K562 (cell line): ENCODE measurements around the gene CRK. TPM values are rescaled to one million over a fixed set of nuclear protein-coding genes. Genes with fewer than 3 reads are reported as not detected.

ENCODE experiments used
- ARID1B ChIP-seq: fragments of 450-650 bp; IDR thresholded peaks from 2 replicates; pipeline ENCODE4 v1.6.1; 2016; ENCODE audit warnings: antibody characterized with exemption, mild to moderate bottlenecking, inconsistent platforms
- COPS2 ChIP-seq: fragments of 450-650 bp; conservative IDR thresholded peaks from 2 replicates; pipeline ENCODE4 v1.6.1; 2016; ENCODE audit warnings: mild to moderate bottlenecking, moderate library complexity
- CREM ChIP-seq: IDR thresholded peaks from 2 replicates; pipeline ENCODE4 v1.6.1; 2014; ENCODE audit warnings: antibody characterized with exemption, low read depth
- CTBP1 ChIP-seq: fragments of 450-650 bp; IDR thresholded peaks from 2 replicates; pipeline ENCODE4 v1.6.1; 2016; ENCODE audit warnings: borderline replicate concordance
- E2F6 ChIP-seq, 2 experiments: IDR thresholded peaks; 2 replicates each; pipeline ENCODE4 v1.6.1; 2011; ENCODE audit warnings: borderline replicate concordance in 1 of 2, control low read depth in 1 of 2, low read depth in 1 of 2, low read length in 1 of 2, mild to moderate bottlenecking in 1 of 2, mixed read lengths in 1 of 2, moderate library complexity in 1 of 2; ENCODE audit not compliant: insufficient read depth in 1 of 2, insufficient read length in 1 of 2, poor library complexity in 1 of 2, severe bottlenecking in 1 of 2; ENCODE audit errors: extremely low read depth in 1 of 2
- HDAC1 ChIP-seq, 2 experiments: fragments of 450-650 bp; IDR thresholded peaks; 2 replicates each; pipeline ENCODE4 v1.6.1; 2016 to 2017; ENCODE audit warnings: inconsistent platforms in 1 of 2, mild to moderate bottlenecking in 1 of 2, moderate library complexity in 1 of 2
- HNRNPK ChIP-seq: fragments of 200-400 bp; formaldehyde crosslinking; IDR thresholded peaks from one replicate; pipeline ENCODE4 v1.6.1; 2018; ENCODE audit warnings: mild to moderate bottlenecking, low read depth, low read length; ENCODE audit not compliant: poor library complexity, severe bottlenecking
- MAZ ChIP-seq, 2 experiments: fragments of 450-650 bp in 1 of 2; sonication (generic) in 1 of 2; formaldehyde crosslinking; IDR thresholded peaks in 1 of 2; conservative IDR thresholded peaks in 1 of 2; 2 replicates each; pipeline versions ENCODE4 v1.4.0 to v1.5.0; 2020; ENCODE audit warnings: mild to moderate bottlenecking in 1 of 2, missing genetic modification reagents in 1 of 2
- MCM3 ChIP-seq: fragments of 450-650 bp; IDR thresholded peaks from 2 replicates; pipeline ENCODE4 v1.6.1; 2016
- MTA1 ChIP-seq: fragments of 450-650 bp; IDR thresholded peaks from 2 replicates; pipeline ENCODE4 v1.6.1; 2017; ENCODE audit warnings: borderline replicate concordance
- MXI1 ChIP-seq: IDR thresholded peaks from 2 replicates; pipeline ENCODE4 v1.6.1; 2011; ENCODE audit warnings: low read depth, mild to moderate bottlenecking, improper control_type of control experiment, low read length
- NONO ChIP-seq, 2 experiments: fragments of 200-400 bp in 1 of 2; fragments of 450-650 bp in 1 of 2; formaldehyde crosslinking in 1 of 2; IDR thresholded peaks; 2 replicates each; pipeline ENCODE4 v1.6.1; 2017; ENCODE audit warnings: low read depth in 2 of 2, mild to moderate bottlenecking in 2 of 2, moderate library complexity in 2 of 2, low read length in 1 of 2
- PBX2 ChIP-seq, 2 experiments: IDR thresholded peaks in 1 of 2; conservative IDR thresholded peaks in 1 of 2; 2 replicates each; pipeline ENCODE4 v1.6.1; 2016; ENCODE audit warnings: low read depth in 2 of 2, mild to moderate bottlenecking in 1 of 2, missing compliant biosample characterization in 1 of 2, missing genetic modification characterization in 1 of 2, moderate library complexity in 1 of 2
- PHB2 ChIP-seq: fragments of 450-650 bp; IDR thresholded peaks from 2 replicates; pipeline ENCODE4 v1.6.1; 2017; ENCODE audit warnings: low read depth
- PML ChIP-seq: IDR thresholded peaks from 2 replicates; pipeline ENCODE4 v1.6.1; 2012; ENCODE audit warnings: low read length, inconsistent platforms
- RAD51 ChIP-seq: fragments of 450-650 bp; IDR thresholded peaks from 2 replicates; pipeline ENCODE4 v1.7.1; 2016; ENCODE audit warnings: low read depth, mild to moderate bottlenecking, borderline replicate concordance
- RNF2 ChIP-seq: sonication (generic); IDR thresholded peaks from 2 replicates; pipeline ENCODE4 v1.6.1; 2016
- SMARCA4 ChIP-seq: fragments of 450-650 bp; IDR thresholded peaks from 2 replicates; pipeline ENCODE4 v1.6.1; 2016
- SMARCE1 ChIP-seq: fragments of 450-650 bp; IDR thresholded peaks from 2 replicates; pipeline ENCODE4 v1.7.1; 2016; ENCODE audit warnings: mild to moderate bottlenecking
- STAG1 ChIP-seq: sonication (generic); formaldehyde crosslinking; IDR thresholded peaks from 2 replicates; pipeline ENCODE4 v1.5.0; 2020; ENCODE audit warnings: missing genetic modification reagents, borderline replicate concordance
- TAF7 ChIP-seq: fragments of 450-650 bp; IDR thresholded peaks from 2 replicates; pipeline ENCODE4 v1.6.1; 2016; ENCODE audit warnings: missing genetic modification characterization, missing compliant biosample characterization
- TCF3 ChIP-seq: sonication (generic); formaldehyde crosslinking; IDR thresholded peaks from 2 replicates; pipeline ENCODE4 v1.4.0; 2020; ENCODE audit warnings: mild to moderate bottlenecking, missing genetic modification reagents
- ZBTB8A ChIP-seq: fragments of 450-650 bp; IDR thresholded peaks from 2 replicates; pipeline ENCODE4 v1.6.1; 2018; ENCODE audit warnings: mild to moderate bottlenecking, moderate library complexity; ENCODE audit not compliant: partially characterized antibody
- ZNF311 ChIP-seq: fragments of 250-450 bp; sonication (Bioruptor Pico); IDR thresholded peaks from 2 replicates; pipeline ENCODE4 v1.4.0; 2020; ENCODE audit warnings: mild to moderate bottlenecking, moderate library complexity
- ZNF431 ChIP-seq: sonication (generic); formaldehyde crosslinking; IDR thresholded peaks from 2 replicates; pipeline ENCODE4 v1.8.0; 2022; ENCODE audit warnings: mild to moderate bottlenecking, missing genetic modification reagents
- ZNF561 ChIP-seq: fragments of 450-650 bp; formaldehyde crosslinking; conservative IDR thresholded peaks from 2 replicates; pipeline ENCODE4 v1.4.0; 2020; ENCODE audit warnings: mild to moderate bottlenecking, moderate library complexity
- polyA plus RNA-seq, 8 experiments: library from polyadenylated mRNA; depleted of rRNA in 4 of 8; stranded (reverse) in 5 of 8; unstranded in 3 of 8; fragments of >200 nt; fragmentation: Nextera tagmentation in 2 of 8; fragmentation: Illumina TruSeq in 1 of 8; extraction: Ambion mirVana in 2 of 8; extraction: Trizol in 1 of 8; gene quantifications; 2 replicates each; pipeline versions ENCODE4 v1.2.1 to v1.2.3, GENCODE V29; 2011 to 2014; ENCODE audit warnings: inconsistent platforms in 1 of 8, missing spikeins in 1 of 8
- total RNA-seq, 7 experiments: library from RNA; depleted of rRNA in 6 of 7; stranded (reverse); fragments of >200 nt in 6 of 7; fragmentation: Illumina TruSeq in 2 of 7; extraction: Trizol in 2 of 7; gene quantifications; 2 replicates each; pipeline versions ENCODE4 v1.2.1 to v1.2.3, GENCODE V29; 2011 to 2021; ENCODE audit warnings: low replicate concordance in 1 of 7

Gene CRK
- total and polyA plus RNA-seq, 9 of the 15 experiments (the other 6 are each of a cell fraction or from before 2014, with no cell fraction given): 13.1 to 40.2 (median 26.1) TPM

GRCh38 chr17:1490643-1491442 lies 34.8 kb upstream of the CRK start (continued):
- no peak for TF ChIP-seq RAD51
- TF ChIP-seq SMARCA4: peak; percentile 81
- TF ChIP-seq SMARCE1: peak; percentile 81
- no peak for TF ChIP-seq PBX2 (CRISPR knock-in tag; IDR thresholded peaks at IDR 0.05; ENCODE audit: low read depth)
- TF ChIP-seq PBX2 (tag; conservative IDR thresholded peaks at IDR 0.05; ENCODE audit: low read depth): peak; percentile 39; the same call in 1 of the 2 replicates
- no peak for TF ChIP-seq MCM3
- peak; percentile 50; the same call in 1 of the 2 replicates for TF ChIP-seq PHB2
- TF ChIP-seq TAF7: no peak
- TF ChIP-seq MAZ (CRISPR knock-in tag; conservative IDR thresholded peaks at IDR 0.05 in 1 of 2, IDR thresholded peaks at IDR 0.05 in 1 of 2): peak; percentile 86 to 88
- no peak for TF ChIP-seq ZNF311
- 0 out of 2 replicates have a peak, but pooled peaks have one; percentile 14 for TF ChIP-seq MXI1
- TF ChIP-seq NONO (IDR thresholded peaks at IDR 0.05; ENCODE audit: low read depth in 2 of 2, low read length in 1 of 2): peak in 1 of 2 experiments; percentile 19; a peak in 1 of 4 replicates
- peak; percentile 62; the same call in 1 of the 2 replicates for TF ChIP-seq RNF2
- TF ChIP-seq ZBTB8A: no peak
- TF ChIP-seq CTBP1: peak; percentile 69; the same call in 1 of the 2 replicates
- TF ChIP-seq STAG1: no peak
- TF ChIP-seq HDAC1 (IDR thresholded peaks at IDR 0.05): peak in 1 of 2 experiments; percentile 91; a peak in 2 of 4 replicates
- peak in 1 of 2 experiments; percentile 33 for TF ChIP-seq E2F6 (IDR thresholded peaks at IDR 0.05; ENCODE audit: borderline replicate concordance in 1 of 2, extremely low read depth in 1 of 2, insufficient read depth in 1 of 2, insufficient read length in 1 of 2, low read depth in 1 of 2, low read length in 1 of 2, poor library complexity in 1 of 2, severe bottlenecking in 1 of 2)
- TF ChIP-seq ZNF431 (CRISPR knock-in tag): no peak
- TF ChIP-seq CREM: peak; percentile 59
- TF ChIP-seq TCF3 (CRISPR knock-in tag): peak; percentile 95
- TF ChIP-seq PML: peak; percentile 58; the same call in 1 of the 2 replicates
- no peak for TF ChIP-seq COPS2
- TF ChIP-seq ZNF561 (CRISPR knock-in tag): no peak
- TF ChIP-seq HNRNPK: no peak
- peak; percentile 62; the same call in 1 of the 2 replicates for TF ChIP-seq MTA1
- TF ChIP-seq ARID1B: peak; percentile 96
